ENCODE data around the gene AHDC1. TPM values are rescaled to one million over a fixed set of nuclear protein-coding genes. Genes with fewer than 3 reads are reported as not detected.

Gene AHDC1
- polyA plus RNA-seq, 3 donors = 0.16 to 3.3 (median 0.30) TPM

GRCh38 chr1:27492796-27493195, 111.1 kb downstream of the AHDC1 start:
- Mint-ChIP-seq H3K4me1 (peaks cover 37% of the 10 kb centered on the region), H3K27me3 (ENCODE audit: low read depth in 3 of 3) (peaks cover 0 to 10% (median 4%) of the 10 kb centered on the region in 3 donors), H3K9me3 (peaks cover 0 to 3% (median 0%) of the 10 kb centered on the region in 7 donors), H3K27ac (peak overlapping the region in 2 of 7 donors; percentile 89 to 98), H3K36me3 (no peaks in the 10 kb centered on the region), H3K4me3 (no peak overlapping the region)
- Histone ChIP-seq H4K20me1 (ENCODE audit: insufficient read depth, low read length) (peaks cover 13% of the 10 kb centered on the region), H3K9me3 (replicated peaks in 1 of 2; ENCODE audit: control insufficient read depth in 1 of 2, insufficient read depth in 1 of 2, low read length in 2 of 2) (no peaks in the 10 kb centered on the region), H3K4me3 (replicated peaks in 1 of 3; ENCODE audit: low read depth in 2 of 3, low read length in 3 of 3) (no peak overlapping the region), H3K9ac (ENCODE audit: insufficient read depth, low read length, poor library complexity, severe bottlenecking) (no peak overlapping the region), H3K27ac (ENCODE audit: low read depth in 1 of 2, low read length in 2 of 2) (peak overlapping the region in 1 of 2 donors; percentile 99), H3K4me1 (ENCODE audit: control insufficient read depth in 1 of 2, insufficient read depth in 2 of 2, low read length in 2 of 2) (peaks cover 31 to 42% of the 10 kb centered on the region in 2 donors), H3K36me3 (replicated peaks in 1 of 2; ENCODE audit: control insufficient read depth in 1 of 2, insufficient read depth in 2 of 2, low read length in 2 of 2) (no peaks in the 10 kb centered on the region), H3K4me2 (replicated peaks; ENCODE audit: extremely low read depth, low read length, poor library complexity, severe bottlenecking) (no peak overlapping the region), H3K79me2 (ENCODE audit: insufficient read depth, low read length) (peaks cover 32% of the 10 kb centered on the region), H2AFZ (ENCODE audit: insufficient read depth, low read depth, low read length, poor library complexity, severe bottlenecking) (no peak overlapping the region), H3K27me3 (ENCODE audit: control insufficient read depth in 2 of 2, insufficient read depth in 2 of 2, low read length in 2 of 2) (no peaks in the 10 kb centered on the region)
- intact Hi-C loops (cut with micrococcal nuclease) = loop anchor here (5.0 to 10.0 kb wide), 3 partner anchors 58 to 112 kb away; partner anchors contain the start of gene AHDC1 (in 1 of the 2)
- TF ChIP-seq CTCF (IDR thresholded peaks at IDR 0.05) = no peak
- no peak for DNase-seq
- WGBS (ENCODE audit: insufficient coverage) = no CpG with 5 or more reads among the region's 3 CpGs

- peak overlapping the region; percentile 88 to 99 for H3K27ac ChIP-seq (ENCODE audit: low read depth in 1 of 2, low read length in 2 of 2)
- no peaks in the 10 kb centered on the region for H3K27me3 ChIP-seq (ENCODE audit: control insufficient read depth in 2 of 2, insufficient read depth in 2 of 2, low read length in 2 of 2)
- H3K79me2 ChIP-seq (ENCODE audit: insufficient read depth, low read length) = peaks cover 36% of the 10 kb centered on the region
- H3K9me3 ChIP-seq (replicated peaks in 1 of 2; ENCODE audit: control insufficient read depth in 1 of 2, insufficient read depth in 1 of 2, low read length in 2 of 2) = no peaks in the 10 kb centered on the region
- Mint-ChIP-seq H3K27me3 (ENCODE audit: low read depth in 3 of 3) (peaks cover 0 to 10% (median 3%) of the 10 kb centered on the region in 3 donors), H3K4me1 (peaks cover 38% of the 10 kb centered on the region), H3K4me3 (peak overlapping the region; percentile 9 to 27), H3K9me3 (peaks cover 0 to 3% (median 0%) of the 10 kb centered on the region in 7 donors), H3K27ac (peak overlapping the region; percentile 58 to 98 (median 83)), H3K36me3 (no peaks in the 10 kb centered on the region)
- H3K9ac ChIP-seq (ENCODE audit: insufficient read depth, low read length, poor library complexity, severe bottlenecking) = no peak overlapping the region
- H4K20me1 ChIP-seq (ENCODE audit: insufficient read depth, low read length) = peaks cover 17% of the 10 kb centered on the region
- H3K4me1 ChIP-seq (ENCODE audit: control insufficient read depth in 1 of 2, insufficient read depth in 2 of 2, low read length in 2 of 2) = peaks cover 31 to 43% of the 10 kb centered on the region in 2 donors
- H3K4me2 ChIP-seq (replicated peaks; ENCODE audit: extremely low read depth, low read length, poor library complexity, severe bottlenecking) = peak overlapping the region; percentile 31
- H3K4me3 ChIP-seq (replicated peaks in 1 of 3; ENCODE audit: low read depth in 2 of 3, low read length in 3 of 3) = no peak overlapping the region
- 78% methylated on average over 7 of the region's 9 CpGs for WGBS (ENCODE audit: insufficient coverage)
- peak overlapping the region; percentile 66 for H2AFZ ChIP-seq (ENCODE audit: insufficient read depth, low read depth, low read length, poor library complexity, severe bottlenecking)
- H3K36me3 ChIP-seq (replicated peaks in 1 of 2; ENCODE audit: control insufficient read depth in 1 of 2, insufficient read depth in 2 of 2, low read length in 2 of 2) = no peaks in the 10 kb centered on the region
- TF ChIP-seq CTCF (IDR thresholded peaks at IDR 0.05) = no peak
- DNase-seq = peak; percentile 23 to 42 (median 25)
- intact Hi-C loops (cut with micrococcal nuclease) = loop anchor here (5.0 to 10.0 kb wide), 3 partner anchors 57 to 113 kb away; partner anchors contain the start of gene AHDC1 (in 1 of the 2)
These were observed 111.9 kb downstream of the AHDC1 start for GRCh38 chr1:27491748-27492700.

Measured in CD14-positive monocyte (primary cell).